Body of pancreas (tissue), 4 donors: ENCODE measurements around the gene HSDL2. TPM values are rescaled to one million over a fixed set of nuclear protein-coding genes. Genes with fewer than 3 reads are reported as not detected.

Experiments
- ATAC-seq: fragments of 150-250 bp; one replicate; pipeline ENCODE4 v1.9.1; 2016
- DNase-seq, 4 donors: peaks; one replicate each; pipeline ENCODE4 v3.0.0-alpha.2; 2019
- H3K27ac ChIP-seq, 4 donors: fragments of 200-600 bp; sonication (generic); 1 replicate in 3 of 4; 2 replicates in 1 of 4; pipeline versions ENCODE4 v1.5.1 to v1.6.1; 2016 to 2019; ENCODE audit warnings: mild to moderate bottlenecking in 1 of 4, mixed read lengths in 1 of 4, moderate library complexity in 1 of 4
- H3K27me3 ChIP-seq, 2 donors: fragments of 200-600 bp; sonication (generic); one replicate each; pipeline ENCODE4 v1.6.0; 2016; ENCODE audit warnings: mild to moderate bottlenecking in 1 of 2
- H3K36me3 ChIP-seq, 2 donors: fragments of 200-600 bp; sonication (generic); replicated peaks in 1 of 2; 2 replicates each; pipeline ENCODE4 v1.5.1; 2016; ENCODE audit warnings: low read depth in 2 of 2; ENCODE audit not compliant: insufficient read depth in 1 of 2
- H3K4me1 ChIP-seq: fragments of 200-600 bp; sonication (generic); one replicate; pipeline ENCODE4 v1.6.0; 2016
- H3K4me3 ChIP-seq, 2 donors: fragments of 200-600 bp; sonication (generic); 1 replicate in 1 of 2; 2 replicates in 1 of 2; pipeline ENCODE4 v1.5.1; 2016 to 2019
- H3K9me3 ChIP-seq, 3 donors: fragments of 200-600 bp; sonication (generic); 1 replicate in 2 of 3; 2 replicates in 1 of 3; pipeline ENCODE4 v1.5.1; 2016
- CTCF ChIP-seq, 7 experiments: fragments of 450-650 bp in 4 of 7; fragments of 200-600 bp in 3 of 7; sonication (generic) in 3 of 7; IDR thresholded peaks; one replicate each; pipeline ENCODE4 v1.5.1; 2016 to 2019; ENCODE audit warnings: antibody characterized with exemption in 7 of 7
- POLR2A ChIP-seq, 3 donors: fragments of 450-650 bp; IDR thresholded peaks; one replicate each; pipeline ENCODE4 v1.6.1; 2016; ENCODE audit warnings: antibody characterized with exemption in 3 of 3, mild to moderate bottlenecking in 2 of 3
- WGBS, 2 donors: methylation state at CpG; one replicate each; pipeline ENCODE4 v1.1.5; 2017; 5-methylcytosine and 5-hydroxymethylcytosine counted together
- intact Hi-C: fragments of 100-400 bp; cut with DNase I; formaldehyde crosslinking; loops from one replicate; pipeline ENCODE4 v1.15.1; 2023
- total RNA-seq, 2 donors: library from RNA; depleted of rRNA; stranded (reverse); fragments of >200 nt; gene quantifications; one replicate each; pipeline ENCODE4 v1.1.0, GENCODE V29; 2016

Gene HSDL2
- total RNA-seq, 2 donors from 2014 or later, result 20.5 to 22.7 TPM

DNA sequence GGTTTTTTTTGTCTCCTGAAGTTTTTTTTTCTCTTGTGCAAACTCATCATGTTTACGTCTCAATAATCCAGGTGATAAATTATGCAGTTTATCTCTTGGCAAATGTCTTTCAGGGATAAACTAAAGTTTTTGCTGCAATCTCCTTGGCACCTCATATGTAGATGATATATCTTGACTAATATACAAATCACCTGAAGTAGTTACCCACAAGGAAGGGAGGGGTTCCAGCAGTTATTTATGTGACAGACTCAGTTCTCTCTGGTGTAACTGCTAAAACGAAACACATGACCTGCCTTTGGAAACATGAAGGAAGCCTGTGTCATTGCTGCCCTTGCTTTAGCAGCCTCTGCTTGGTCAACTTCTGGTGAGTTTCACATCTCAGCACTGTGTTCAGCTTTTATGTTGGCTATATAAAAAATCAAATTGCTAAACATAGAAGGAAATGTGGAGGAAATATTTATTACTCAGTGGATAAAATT lies 67.4 kb downstream of the HSDL2 start:
- no peak for TF ChIP-seq POLR2A (IDR thresholded peaks at IDR 0.05)
- no peak for TF ChIP-seq CTCF (IDR thresholded peaks at IDR 0.05)
- 9 to 11% methylated on average over 2 of the region's 2 CpGs for WGBS, 2 donors
- no peaks in the 10 kb centered on the region for H3K9me3 ChIP-seq
- intact Hi-C loops, result no loop called here
- DNase-seq, result peak in 1 of 4 donors; percentile 8
- peaks cover 11% of the 10 kb centered on the region for H3K4me1 ChIP-seq
- no peak for ATAC-seq
- H3K27me3 ChIP-seq, result no peaks in the 10 kb centered on the region
- H3K36me3 ChIP-seq, result no peaks in the 10 kb centered on the region
- no peak overlapping the region for H3K27ac ChIP-seq
- no peak overlapping the region for H3K4me3 ChIP-seq

DNA sequence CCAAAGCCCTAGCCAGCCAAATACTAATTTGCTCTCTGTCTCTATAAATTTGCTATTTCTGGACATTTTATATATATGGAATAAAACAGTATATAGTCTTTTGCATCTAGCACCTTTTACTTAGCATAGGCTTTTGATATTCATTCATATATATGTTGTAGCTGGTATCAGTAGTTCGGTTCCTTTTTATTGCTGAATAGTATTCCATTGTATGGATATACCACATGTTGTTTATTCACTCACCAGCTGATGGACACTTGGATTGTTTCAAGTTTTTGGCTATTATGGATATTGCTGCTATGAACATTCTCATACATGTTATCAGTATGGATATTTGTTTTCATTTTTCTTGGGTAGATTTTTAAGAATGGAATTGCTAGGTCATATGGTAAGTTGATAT lies 82.9 kb downstream of the HSDL2 start:
- intact Hi-C loops, result no loop called here
- 97 to 100% methylated on average over 1 of the region's 1 CpG for WGBS, 2 donors
- Histone ChIP-seq H3K27me3 (no peaks in the 10 kb centered on the region), H3K4me3 (no peak overlapping the region), H3K9me3 (no peaks in the 10 kb centered on the region), H3K27ac (no peak overlapping the region), H3K36me3 (peaks cover 0 to 12% of the 10 kb centered on the region in 2 donors), H3K4me1 (no peaks in the 10 kb centered on the region)
- DNase-seq (no peak), ATAC-seq (no peak)
- TF ChIP-seq POLR2A (IDR thresholded peaks at IDR 0.05) (no peak), CTCF (IDR thresholded peaks at IDR 0.05) (no peak)

DNA sequence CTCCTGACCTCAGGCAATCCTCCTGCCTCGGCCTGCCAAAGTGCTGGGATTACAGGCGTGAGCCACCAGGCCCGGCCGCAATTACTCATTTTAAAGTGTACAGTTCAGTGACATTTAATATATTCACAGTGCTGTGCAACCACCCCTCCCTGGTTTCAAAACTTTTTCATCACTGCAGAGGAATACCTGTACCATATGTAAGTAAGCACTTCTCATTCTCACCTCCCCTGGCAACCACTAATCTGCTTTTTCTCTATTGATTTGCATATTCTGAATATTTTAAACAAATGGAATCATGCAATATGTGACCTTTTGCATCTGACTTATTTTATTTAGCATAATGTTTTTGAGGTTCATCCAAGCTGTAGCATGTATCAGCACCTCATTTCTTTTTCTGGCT lies 85.4 kb downstream of the HSDL2 start:
- H3K27me3 ChIP-seq, result no peaks in the 10 kb centered on the region
- TF ChIP-seq CTCF (IDR thresholded peaks at IDR 0.05) (no peak), POLR2A (IDR thresholded peaks at IDR 0.05) (no peak)
- 98 to 100% methylated on average over 4 of the region's 4 CpGs for WGBS, 2 donors
- H3K36me3 ChIP-seq, result peaks cover 0 to 8% of the 10 kb centered on the region in 2 donors
- DNase-seq, result no peak
- no peaks in the 10 kb centered on the region for H3K4me1 ChIP-seq
- ATAC-seq, result no peak
- intact Hi-C loops, result no loop called here
- no peak overlapping the region for H3K27ac ChIP-seq
- no peaks in the 10 kb centered on the region for H3K9me3 ChIP-seq
- H3K4me3 ChIP-seq, result no peak overlapping the region

GRCh38 chr9:112472996-112473395 lies 93.1 kb downstream of the HSDL2 start:
- intact Hi-C loops, result no loop called here

More at GRCh38 chr9:112472996-112473395, 93.1 kb downstream of the HSDL2 start:
- Histone ChIP-seq H3K27ac (no peak overlapping the region), H3K4me1 (no peaks in the 10 kb centered on the region), H3K9me3 (no peaks in the 10 kb centered on the region), H3K36me3 (no peaks in the 10 kb centered on the region), H3K27me3 (no peaks in the 10 kb centered on the region), H3K4me3 (no peak overlapping the region)
- WGBS, 2 donors, result 90 to 91% methylated on average over 3 of the region's 3 CpGs
- no peak for DNase-seq
- TF ChIP-seq POLR2A (IDR thresholded peaks at IDR 0.05), result no peak
- no peak for TF ChIP-seq CTCF (IDR thresholded peaks at IDR 0.05)
- ATAC-seq, result no peak
